Measurements from ENCODE around the gene STRIP2. TPM values are rescaled to one million over a fixed set of nuclear protein-coding genes. Genes with fewer than 3 reads are reported as not detected.

The STRIP2 gene
- total and polyA plus RNA-seq, 2 of the 13 experiments (the other 11 are each of a cell fraction or from before 2014, with no cell fraction given), result 3.9 to 8.2 TPM

- Histone ChIP-seq H3K9ac (ENCODE audit: insufficient read depth, low read depth, low read length) (no peak overlapping the region), H3K4me2 (ENCODE audit: low read depth, low read length) (no peak overlapping the region), H3K27ac (ENCODE audit: extremely low read length, insufficient read depth, low read length) (no peak overlapping the region), H3K27me3 (ENCODE audit: control insufficient read depth in 1 of 2, insufficient read depth in 2 of 2, low read length in 2 of 2) (peaks cover under 1 to 16% of the 10 kb centered on the region in 2 experiments; a peak in 3 of 5 replicates), H3K9me3 (ENCODE audit: low read length) (no peaks in the 10 kb centered on the region), H4K20me1 (ENCODE audit: insufficient read depth, low read length) (no peaks in the 10 kb centered on the region), H3K79me2 (ENCODE audit: insufficient read depth, low read length) (no peaks in the 10 kb centered on the region), H2AFZ (ENCODE audit: low read length) (no peak overlapping the region), H3K4me1 (ENCODE audit: insufficient read depth, low read length) (peaks cover 11% of the 10 kb centered on the region; the same call in 1 of the 2 replicates), H3K4me3 (replicated peaks in 1 of 3; ENCODE audit: insufficient read depth in 1 of 3, low read depth in 2 of 3, low read length in 3 of 3) (no peak overlapping the region), H3K36me3 (replicated peaks in 1 of 2; ENCODE audit: control insufficient read depth in 1 of 2, insufficient read depth in 2 of 2, low read length in 2 of 2) (no peaks in the 10 kb centered on the region)
- 5% methylated on average over 5 of the region's 5 CpGs for WGBS (ENCODE audit: low lambda C conversion rate)
- DNase-seq (ENCODE audit: low spot score) (no peak), ATAC-seq (no peak), FAIRE-seq (no peak)
- TF ChIP-seq, protein P1, sequence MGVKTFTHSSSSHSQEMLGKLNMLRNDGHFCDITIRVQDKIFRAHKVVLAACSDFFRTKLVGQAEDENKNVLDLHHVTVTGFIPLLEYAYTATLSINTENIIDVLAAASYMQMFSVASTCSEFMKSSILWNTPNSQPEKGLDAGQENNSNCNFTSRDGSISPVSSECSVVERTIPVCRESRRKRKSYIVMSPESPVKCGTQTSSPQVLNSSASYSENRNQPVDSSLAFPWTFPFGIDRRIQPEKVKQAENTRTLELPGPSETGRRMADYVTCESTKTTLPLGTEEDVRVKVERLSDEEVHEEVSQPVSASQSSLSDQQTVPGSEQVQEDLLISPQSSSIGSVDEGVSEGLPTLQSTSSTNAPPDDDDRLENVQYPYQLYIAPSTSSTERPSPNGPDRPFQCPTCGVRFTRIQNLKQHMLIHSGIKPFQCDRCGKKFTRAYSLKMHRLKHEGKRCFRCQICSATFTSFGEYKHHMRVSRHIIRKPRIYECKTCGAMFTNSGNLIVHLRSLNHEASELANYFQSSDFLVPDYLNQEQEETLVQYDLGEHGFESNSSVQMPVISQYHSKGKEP (CRISPR knock-in tag; IDR thresholded peaks at IDR 0.05), result no peak
- TF ChIP-seq SMAD1 (CRISPR knock-in tag; IDR thresholded peaks at IDR 0.05; ENCODE audit: borderline replicate concordance, low read depth) (no peak), ZNF329 (CRISPR knock-in tag; IDR thresholded peaks at IDR 0.05; ENCODE audit: low read depth) (no peak), ZNF430 (CRISPR knock-in tag; IDR thresholded peaks at IDR 0.05) (no peak), DMAP1 (CRISPR knock-in tag; IDR thresholded peaks at IDR 0.05) (no peak), FOXA1 (IDR thresholded peaks at IDR 0.05) (no peak), FOXA1 (CRISPR knock-in tag; IDR thresholded peaks at IDR 0.05) (no peak), ZNF317 (CRISPR knock-in tag; IDR thresholded peaks at IDR 0.05) (no peak), ZIK1 (CRISPR knock-in tag; IDR thresholded peaks at IDR 0.05; ENCODE audit: borderline replicate concordance, low read depth) (no peak), SMAD3 (CRISPR knock-in tag; IDR thresholded peaks at IDR 0.05) (no peak), ZFP62 (CRISPR knock-in tag; IDR thresholded peaks at IDR 0.05) (no peak), AHR (CRISPR knock-in tag; IDR thresholded peaks at IDR 0.05) (no peak), ZNF740 (CRISPR knock-in tag; IDR thresholded peaks at IDR 0.05) (no peak)
- TF ChIP-seq, protein P2, sequence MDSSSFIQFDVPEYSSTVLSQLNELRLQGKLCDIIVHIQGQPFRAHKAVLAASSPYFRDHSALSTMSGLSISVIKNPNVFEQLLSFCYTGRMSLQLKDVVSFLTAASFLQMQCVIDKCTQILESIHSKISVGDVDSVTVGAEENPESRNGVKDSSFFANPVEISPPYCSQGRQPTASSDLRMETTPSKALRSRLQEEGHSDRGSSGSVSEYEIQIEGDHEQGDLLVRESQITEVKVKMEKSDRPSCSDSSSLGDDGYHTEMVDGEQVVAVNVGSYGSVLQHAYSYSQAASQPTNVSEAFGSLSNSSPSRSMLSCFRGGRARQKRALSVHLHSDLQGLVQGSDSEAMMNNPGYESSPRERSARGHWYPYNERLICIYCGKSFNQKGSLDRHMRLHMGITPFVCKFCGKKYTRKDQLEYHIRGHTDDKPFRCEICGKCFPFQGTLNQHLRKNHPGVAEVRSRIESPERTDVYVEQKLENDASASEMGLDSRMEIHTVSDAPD (CRISPR knock-in tag; IDR thresholded peaks at IDR 0.05), result no peak
- TF ChIP-seq, protein P3, sequence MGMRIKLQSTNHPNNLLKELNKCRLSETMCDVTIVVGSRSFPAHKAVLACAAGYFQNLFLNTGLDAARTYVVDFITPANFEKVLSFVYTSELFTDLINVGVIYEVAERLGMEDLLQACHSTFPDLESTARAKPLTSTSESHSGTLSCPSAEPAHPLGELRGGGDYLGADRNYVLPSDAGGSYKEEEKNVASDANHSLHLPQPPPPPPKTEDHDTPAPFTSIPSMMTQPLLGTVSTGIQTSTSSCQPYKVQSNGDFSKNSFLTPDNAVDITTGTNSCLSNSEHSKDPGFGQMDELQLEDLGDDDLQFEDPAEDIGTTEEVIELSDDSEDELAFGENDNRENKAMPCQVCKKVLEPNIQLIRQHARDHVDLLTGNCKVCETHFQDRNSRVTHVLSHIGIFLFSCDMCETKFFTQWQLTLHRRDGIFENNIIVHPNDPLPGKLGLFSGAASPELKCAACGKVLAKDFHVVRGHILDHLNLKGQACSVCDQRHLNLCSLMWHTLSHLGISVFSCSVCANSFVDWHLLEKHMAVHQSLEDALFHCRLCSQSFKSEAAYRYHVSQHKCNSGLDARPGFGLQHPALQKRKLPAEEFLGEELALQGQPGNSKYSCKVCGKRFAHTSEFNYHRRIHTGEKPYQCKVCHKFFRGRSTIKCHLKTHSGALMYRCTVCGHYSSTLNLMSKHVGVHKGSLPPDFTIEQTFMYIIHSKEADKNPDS (CRISPR knock-in tag; IDR thresholded peaks at IDR 0.05), result no peak
- in situ Hi-C loops (cut with HindIII; ENCODE audit: extremely low pct_ligation_motif_present, low pct_unique_long_range_greater_than_20kb), result no loop called here
- ChIA-PET CTCF (ENCODE audit: low intra/inter-chr PET ratio, low total read pairs) (no interaction called here), POLR2A (no interaction called here)
- BruUV-seq (replicated peaks), result no TSS peak
- intact Hi-C loops (cut with micrococcal nuclease; ENCODE audit: unreplicated experiment), result no loop called here
Measured at GRCh38 chr7:129519464-129519863, 85.2 kb downstream of the STRIP2 start.
